DOHH2 (cell line): Measurements from ENCODE around the gene AKAP13.

Experiments
- H3F3A ChIP-seq: fragments of 200-600 bp; sonication (generic), shearing (Covaris generic); 2 replicates; pipeline ENCODE4 v1.6.0; 2016; ENCODE audit warnings: antibody characterized with exemption, mild to moderate bottlenecking; ENCODE audit not compliant: control insufficient read depth, insufficient read depth
- H3K27ac ChIP-seq: fragments of 200-600 bp; sonication (generic); 2 replicates; pipeline ENCODE4 v1.5.1; 2014; ENCODE audit warnings: low read depth, mild to moderate bottlenecking, low read length, moderate library complexity
- H3K27me3 ChIP-seq: fragments of 200-600 bp; sonication (generic); 2 replicates; pipeline ENCODE4 v1.6.1; 2014; ENCODE audit warnings: mild to moderate bottlenecking, low read length, mixed read lengths; ENCODE audit not compliant: control insufficient read depth
- H3K36me3 ChIP-seq: fragments of 200-600 bp; sonication (generic); 2 replicates; pipeline ENCODE4 v1.6.1; 2014; ENCODE audit warnings: mild to moderate bottlenecking, low read length, moderate library complexity, mixed read lengths; ENCODE audit not compliant: control insufficient read depth
- H3K4me1 ChIP-seq: fragments of 200-600 bp; sonication (generic); 2 replicates; pipeline ENCODE4 v1.6.1; 2014; ENCODE audit warnings: mild to moderate bottlenecking, low read length, mixed read lengths; ENCODE audit not compliant: control insufficient read depth
- H3K4me2 ChIP-seq: fragments of 200-600 bp; sonication (generic); 2 replicates; pipeline ENCODE4 v1.6.0; 2014; ENCODE audit warnings: mild to moderate bottlenecking, low read length, moderate library complexity
- H3K4me3 ChIP-seq: fragments of 200-600 bp; sonication (generic); 2 replicates; pipeline ENCODE4 v1.5.1; 2014; ENCODE audit warnings: mild to moderate bottlenecking, low read length, mixed read lengths
- H3K79me2 ChIP-seq: fragments of 200-600 bp; sonication (generic); 2 replicates; pipeline ENCODE4 v1.6.1; 2014; ENCODE audit warnings: mild to moderate bottlenecking, low read length, mixed read lengths; ENCODE audit not compliant: control insufficient read depth
- H3K9me2 ChIP-seq: fragments of 200-600 bp; sonication (generic); replicated peaks from 2 replicates; pipeline ENCODE4 v1.6.1; 2014; ENCODE audit warnings: mild to moderate bottlenecking, low read length, mixed read lengths; ENCODE audit not compliant: control insufficient read depth
- H3K9me3 ChIP-seq: fragments of 200-600 bp; sonication (generic); 2 replicates; pipeline ENCODE4 v1.6.1; 2014; ENCODE audit warnings: antibody characterized with exemption, low read length, mixed read lengths; ENCODE audit not compliant: control insufficient read depth, insufficient read depth
- H4K20me1 ChIP-seq: fragments of 200-600 bp; sonication (generic); 2 replicates; pipeline ENCODE4 v1.6.0; 2014; ENCODE audit warnings: low read depth, mild to moderate bottlenecking, antibody characterized with exemption, low read length, moderate library complexity; ENCODE audit not compliant: control insufficient read depth, insufficient read depth
- EZH2phosphoT487 ChIP-seq: fragments of 200-600 bp; sonication (generic); IDR thresholded peaks from 2 replicates; pipeline ENCODE4 v1.6.1; 2017; ENCODE audit warnings: borderline replicate concordance, mild to moderate bottlenecking, antibody characterized with exemption, low read length, moderate library complexity, mixed read lengths
- TF ChIP-seq, protein P1 (sequence below): fragments of 200-600 bp; sonication (generic); IDR thresholded peaks from one replicate; pipeline ENCODE4 v1.5.1; 2014; ENCODE audit warnings: antibody characterized with exemption, mild to moderate bottlenecking, low read depth, low read length; ENCODE audit not compliant: poor library complexity, severe bottlenecking

The AKAP13 gene

DNA sequence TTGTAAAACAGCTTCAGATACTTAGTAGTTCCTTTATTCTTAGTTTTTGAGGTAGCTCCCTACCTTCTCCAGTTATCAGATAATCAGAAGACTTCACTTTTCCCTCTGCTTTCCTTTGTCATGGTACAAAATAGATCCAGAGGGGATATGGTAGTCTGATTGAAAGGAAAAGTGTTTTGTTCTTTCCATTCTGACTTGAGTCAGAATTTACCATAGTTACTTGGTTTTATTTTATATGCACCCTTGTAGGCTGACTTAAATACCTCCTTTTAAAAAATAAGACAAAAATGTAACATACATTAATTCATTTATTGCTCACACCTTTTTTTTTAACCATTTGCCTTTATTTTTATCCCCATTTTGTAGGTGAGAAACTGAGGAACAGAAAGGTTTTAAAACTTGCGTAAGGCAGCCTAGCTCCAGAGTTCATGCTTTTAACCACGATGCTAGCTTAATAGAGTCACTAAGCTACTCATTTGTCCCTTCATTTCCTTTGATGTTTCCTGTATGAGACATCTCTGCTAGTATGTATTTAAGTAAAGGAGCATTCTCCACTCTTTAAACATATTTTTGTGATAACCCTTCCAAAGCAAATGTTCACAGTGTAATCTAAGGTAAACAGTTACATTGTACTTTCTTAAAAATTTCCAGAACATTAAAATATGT lies 226.9 kb downstream of the AKAP13 start:
- H3K9me3 ChIP-seq = no peaks in the 10 kb centered on the region
- peaks cover 17% of the 10 kb centered on the region for H3K36me3 ChIP-seq
- H3K9me2 ChIP-seq = no peaks in the 10 kb centered on the region
- H3K4me2 ChIP-seq = no peak overlapping the region
- no peak overlapping the region for H3K4me3 ChIP-seq
- no peak overlapping the region for H3K27ac ChIP-seq
- H3F3A ChIP-seq = no peaks in the 10 kb centered on the region
- H4K20me1 ChIP-seq = no peaks in the 10 kb centered on the region
- H3K27me3 ChIP-seq = no peaks in the 10 kb centered on the region
- no peaks in the 10 kb centered on the region for H3K4me1 ChIP-seq
- no peaks in the 10 kb centered on the region for H3K79me2 ChIP-seq
- TF ChIP-seq, protein P1, sequence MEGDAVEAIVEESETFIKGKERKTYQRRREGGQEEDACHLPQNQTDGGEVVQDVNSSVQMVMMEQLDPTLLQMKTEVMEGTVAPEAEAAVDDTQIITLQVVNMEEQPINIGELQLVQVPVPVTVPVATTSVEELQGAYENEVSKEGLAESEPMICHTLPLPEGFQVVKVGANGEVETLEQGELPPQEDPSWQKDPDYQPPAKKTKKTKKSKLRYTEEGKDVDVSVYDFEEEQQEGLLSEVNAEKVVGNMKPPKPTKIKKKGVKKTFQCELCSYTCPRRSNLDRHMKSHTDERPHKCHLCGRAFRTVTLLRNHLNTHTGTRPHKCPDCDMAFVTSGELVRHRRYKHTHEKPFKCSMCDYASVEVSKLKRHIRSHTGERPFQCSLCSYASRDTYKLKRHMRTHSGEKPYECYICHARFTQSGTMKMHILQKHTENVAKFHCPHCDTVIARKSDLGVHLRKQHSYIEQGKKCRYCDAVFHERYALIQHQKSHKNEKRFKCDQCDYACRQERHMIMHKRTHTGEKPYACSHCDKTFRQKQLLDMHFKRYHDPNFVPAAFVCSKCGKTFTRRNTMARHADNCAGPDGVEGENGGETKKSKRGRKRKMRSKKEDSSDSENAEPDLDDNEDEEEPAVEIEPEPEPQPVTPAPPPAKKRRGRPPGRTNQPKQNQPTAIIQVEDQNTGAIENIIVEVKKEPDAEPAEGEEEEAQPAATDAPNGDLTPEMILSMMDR = no peak
- TF ChIP-seq EZH2phosphoT487 = no peak

DNA sequence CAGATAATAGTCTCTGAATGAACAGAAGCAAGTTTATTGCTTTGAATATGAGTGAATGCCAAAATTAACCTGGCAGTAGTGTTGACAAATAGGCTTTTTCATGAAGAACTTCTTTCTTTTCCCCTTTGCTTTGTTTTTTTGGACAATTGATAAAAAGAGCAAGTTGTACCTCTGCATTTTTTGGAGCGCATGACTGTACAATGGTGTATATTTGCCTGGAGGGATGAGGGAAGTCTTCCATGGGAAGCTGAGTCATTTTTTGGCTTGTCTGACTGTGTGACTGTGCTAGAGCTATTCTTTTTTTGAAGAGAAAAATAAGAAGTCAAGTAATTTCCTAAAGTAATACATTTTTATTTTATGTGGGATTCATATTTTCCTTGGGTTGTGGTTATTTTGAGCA lies 227.4 kb downstream of the AKAP13 start:
- Histone ChIP-seq H3K4me3 (no peak overlapping the region), H3K4me2 (no peak overlapping the region), H3K9me2 (no peaks in the 10 kb centered on the region), H3K9me3 (no peaks in the 10 kb centered on the region), H3K79me2 (no peaks in the 10 kb centered on the region), H3K27ac (no peak overlapping the region), H4K20me1 (no peaks in the 10 kb centered on the region), H3K36me3 (peaks cover 13% of the 10 kb centered on the region), H3K27me3 (no peaks in the 10 kb centered on the region), H3K4me1 (no peaks in the 10 kb centered on the region), H3F3A (no peaks in the 10 kb centered on the region)
- TF ChIP-seq, protein P1 = no peak
- no peak for TF ChIP-seq EZH2phosphoT487

DNA sequence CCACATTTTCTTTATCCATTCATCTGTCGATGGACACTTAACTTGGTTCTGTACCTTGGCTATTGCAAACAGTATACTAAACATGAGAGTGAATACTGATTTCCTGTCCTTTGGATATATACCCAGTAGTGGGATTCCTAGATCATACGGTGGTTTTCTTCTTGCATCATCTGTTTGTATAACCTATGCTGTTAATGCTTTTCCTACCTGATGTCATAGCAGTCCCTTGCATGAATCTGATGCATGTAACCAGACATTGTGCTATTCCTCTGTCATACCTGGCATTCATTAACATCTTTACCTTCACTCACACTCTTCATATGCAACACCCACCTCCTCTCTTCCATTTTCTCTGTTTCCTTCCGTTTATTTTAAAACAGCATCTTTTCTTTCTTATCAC lies 229.1 kb downstream of the AKAP13 start:
- Histone ChIP-seq H3K27ac (no peak overlapping the region), H3K4me3 (no peak overlapping the region), H3K27me3 (no peaks in the 10 kb centered on the region), H3F3A (no peaks in the 10 kb centered on the region), H4K20me1 (no peaks in the 10 kb centered on the region), H3K79me2 (no peaks in the 10 kb centered on the region), H3K4me2 (no peak overlapping the region), H3K36me3 (peaks cover 3% of the 10 kb centered on the region; the same call in 1 of the 2 replicates), H3K4me1 (no peaks in the 10 kb centered on the region), H3K9me3 (no peaks in the 10 kb centered on the region), H3K9me2 (no peaks in the 10 kb centered on the region)
- TF ChIP-seq EZH2phosphoT487 = no peak
- TF ChIP-seq, protein P1 = no peak

DNA sequence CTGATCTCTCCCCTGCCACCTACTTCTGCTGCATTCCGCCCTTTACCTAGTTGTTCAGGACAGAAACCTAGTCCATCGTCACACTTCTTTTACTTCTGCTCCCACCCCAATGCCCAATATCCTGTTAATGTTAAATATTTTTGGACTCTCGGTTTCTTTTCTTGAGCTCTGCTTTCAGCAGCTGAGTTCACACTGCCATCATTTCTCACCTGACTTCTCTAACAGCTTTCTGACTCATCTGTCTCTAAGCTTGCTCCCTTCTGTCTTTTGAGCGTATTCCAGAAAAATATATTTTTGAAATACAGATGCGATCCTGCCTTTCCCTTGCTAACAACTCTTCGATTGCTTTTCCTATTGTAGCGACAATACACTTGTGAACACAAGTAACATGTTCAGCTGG lies 231.0 kb downstream of the AKAP13 start:
- H3K27ac ChIP-seq = no peak overlapping the region
- H3F3A ChIP-seq = no peaks in the 10 kb centered on the region
- no peaks in the 10 kb centered on the region for H3K27me3 ChIP-seq
- no peaks in the 10 kb centered on the region; the same call in 1 of the 2 replicates for H3K4me1 ChIP-seq
- H3K36me3 ChIP-seq = peaks cover 3% of the 10 kb centered on the region; the same call in 1 of the 2 replicates
- no peaks in the 10 kb centered on the region for H3K79me2 ChIP-seq
- no peaks in the 10 kb centered on the region for H4K20me1 ChIP-seq
- H3K9me3 ChIP-seq = no peaks in the 10 kb centered on the region
- TF ChIP-seq, protein P1 = no peak
- TF ChIP-seq EZH2phosphoT487 = no peak
- H3K4me2 ChIP-seq = no peak overlapping the region
- H3K9me2 ChIP-seq = no peaks in the 10 kb centered on the region
- no peak overlapping the region for H3K4me3 ChIP-seq
